HepG2 (cell line): ENCODE data around the gene HMBS. TPM values are rescaled to one million over a fixed set of nuclear protein-coding genes. Genes with fewer than 3 reads are reported as not detected.

Experiments
- ATM ChIP-seq: fragments of 450-650 bp; IDR thresholded peaks from 2 replicates; pipeline ENCODE4 v1.7.1; 2017; ENCODE audit warnings: mild to moderate bottlenecking, borderline replicate concordance
- CAMTA2 ChIP-seq: sonication (generic); formaldehyde crosslinking; IDR thresholded peaks from 2 replicates; pipeline ENCODE4 v1.4.0; 2020; ENCODE audit warnings: mild to moderate bottlenecking, missing genetic modification reagents, borderline replicate concordance
- CHCHD3 ChIP-seq: sonication (generic); formaldehyde crosslinking; IDR thresholded peaks from 2 replicates; pipeline ENCODE4 v1.8.0; 2022; ENCODE audit warnings: mild to moderate bottlenecking, missing genetic modification reagents, moderate library complexity
- HINFP ChIP-seq: sonication (generic); formaldehyde crosslinking; IDR thresholded peaks from 2 replicates; pipeline ENCODE4 v1.4.0; 2020; ENCODE audit warnings: low read depth, mild to moderate bottlenecking, missing genetic modification reagents
- HNRNPLL ChIP-seq: fragments of 200-400 bp; formaldehyde crosslinking; IDR thresholded peaks from 2 replicates; pipeline ENCODE4 v1.6.1; 2017; ENCODE audit warnings: mild to moderate bottlenecking, low read depth, low read length; ENCODE audit not compliant: poor library complexity, severe bottlenecking
- HOXA9 ChIP-seq: sonication (generic); formaldehyde crosslinking; IDR thresholded peaks from 2 replicates; pipeline ENCODE4 v1.8.1; 2022; ENCODE audit warnings: missing genetic modification reagents, mild to moderate bottlenecking, moderate library complexity, borderline replicate concordance
- KDM2A ChIP-seq: sonication (generic); formaldehyde crosslinking; IDR thresholded peaks from 2 replicates; pipeline ENCODE4 v1.4.0; 2020; ENCODE audit warnings: low read depth, missing genetic modification reagents, borderline replicate concordance
- MED1 ChIP-seq: sonication (generic); formaldehyde crosslinking; IDR thresholded peaks from 2 replicates; pipeline ENCODE4 v1.4.0; 2020; ENCODE audit warnings: missing genetic modification reagents
- PRDM10 ChIP-seq: sonication (generic); formaldehyde crosslinking; IDR thresholded peaks from 2 replicates; pipeline ENCODE4 v1.4.0; 2020; ENCODE audit warnings: low read depth, missing genetic modification reagents
- TOPORS ChIP-seq: sonication (generic); formaldehyde crosslinking; IDR thresholded peaks from 2 replicates; pipeline ENCODE4 v1.8.0; 2023; ENCODE audit warnings: mild to moderate bottlenecking, missing genetic modification reagents
- ZFAT ChIP-seq: sonication (generic); formaldehyde crosslinking; conservative IDR thresholded peaks from 2 replicates; pipeline ENCODE4 v1.8.1; 2023; ENCODE audit warnings: missing genetic modification reagents, inconsistent platforms
- ZNF446 ChIP-seq: sonication (generic); formaldehyde crosslinking; IDR thresholded peaks from 2 replicates; pipeline ENCODE4 v1.5.0; 2020; ENCODE audit warnings: mild to moderate bottlenecking, missing genetic modification reagents
- ZNF883 ChIP-seq: sonication (generic); formaldehyde crosslinking; IDR thresholded peaks from 2 replicates; pipeline ENCODE4 v1.5.1; 2020; ENCODE audit warnings: mild to moderate bottlenecking, missing genetic modification reagents; ENCODE audit errors: not compliant biosample characterization
- polyA plus RNA-seq, 8 experiments: library from polyadenylated mRNA; depleted of rRNA in 3 of 8; stranded (reverse) in 7 of 8; unstranded in 1 of 8; fragments of >200 nt; fragmentation: Illumina TruSeq in 4 of 8; extraction: Trizol in 4 of 8; gene quantifications; 2 replicates each; pipeline versions ENCODE4 v1.2.1 to v1.2.3, GENCODE V29; 2011 to 2016; ENCODE audit warnings: low read depth in 4 of 8, missing spikeins in 1 of 8, mixed read lengths in 1 of 8; ENCODE audit not compliant: insufficient read depth in 1 of 8
- total RNA-seq, 5 experiments: library from RNA; depleted of rRNA; stranded (reverse); fragments of >200 nt; fragmentation: Illumina TruSeq; extraction: Trizol; gene quantifications; 2 replicates each; pipeline ENCODE4 v1.2.3, GENCODE V29; 2016; ENCODE audit warnings: low read depth in 1 of 5
- TF ChIP-seq, protein P1 (sequence below): sonication (generic); formaldehyde crosslinking; IDR thresholded peaks from 2 replicates; pipeline ENCODE4 v1.8.0; 2022; ENCODE audit warnings: missing genetic modification reagents, mild to moderate bottlenecking, inconsistent platforms, borderline replicate concordance
- TF ChIP-seq, protein P2 (sequence below): sonication (generic); formaldehyde crosslinking; IDR thresholded peaks from 2 replicates; pipeline ENCODE4 v1.8.1; 2023; ENCODE audit warnings: mild to moderate bottlenecking, moderate library complexity, missing genetic modification reagents

Gene HMBS
- total and polyA plus RNA-seq, 2 of the 13 experiments (the other 11 are each of a cell fraction or from before 2014, with no cell fraction given), result 9.4 to 46.9 TPM

- TF ChIP-seq PRDM10 (CRISPR knock-in tag) (0 out of 2 replicates have a peak, but pooled peaks have one; percentile 22), ZNF883 (CRISPR knock-in tag) (no peak), MED1 (peak; percentile 60), KDM2A (CRISPR knock-in tag) (peak; percentile 96), HOXA9 (CRISPR knock-in tag) (no peak), ZFAT (CRISPR knock-in tag) (no peak), HNRNPLL (peak; percentile 72), HINFP (CRISPR knock-in tag) (0 out of 2 replicates have a peak, but pooled peaks have one; percentile 39), ATM (no peak), CAMTA2 (no peak), TOPORS (CRISPR knock-in tag) (0 out of 2 replicates have a peak, but pooled peaks have one; percentile 36), CHCHD3 (CRISPR knock-in tag) (no peak), ZNF446 (no peak)
- TF ChIP-seq, protein P1, sequence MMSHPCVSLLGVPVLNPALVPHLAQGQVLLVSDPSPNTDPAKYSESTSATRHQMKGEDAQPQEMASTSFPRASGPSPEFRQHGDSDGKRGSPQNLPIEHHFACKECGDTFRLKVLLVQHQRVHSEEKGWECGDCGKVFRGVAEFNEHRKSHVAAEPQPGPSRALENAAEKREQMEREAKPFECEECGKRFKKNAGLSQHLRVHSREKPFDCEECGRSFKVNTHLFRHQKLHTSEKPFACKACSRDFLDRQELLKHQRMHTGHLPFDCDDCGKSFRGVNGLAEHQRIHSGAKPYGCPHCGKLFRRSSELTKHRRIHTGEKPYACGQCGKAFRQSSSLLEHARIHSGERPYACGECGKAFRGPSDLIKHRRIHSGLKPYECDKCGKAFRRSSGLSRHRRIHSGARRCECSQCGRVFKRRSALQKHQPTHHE (CRISPR knock-in tag), result no peak
- TF ChIP-seq, protein P2, sequence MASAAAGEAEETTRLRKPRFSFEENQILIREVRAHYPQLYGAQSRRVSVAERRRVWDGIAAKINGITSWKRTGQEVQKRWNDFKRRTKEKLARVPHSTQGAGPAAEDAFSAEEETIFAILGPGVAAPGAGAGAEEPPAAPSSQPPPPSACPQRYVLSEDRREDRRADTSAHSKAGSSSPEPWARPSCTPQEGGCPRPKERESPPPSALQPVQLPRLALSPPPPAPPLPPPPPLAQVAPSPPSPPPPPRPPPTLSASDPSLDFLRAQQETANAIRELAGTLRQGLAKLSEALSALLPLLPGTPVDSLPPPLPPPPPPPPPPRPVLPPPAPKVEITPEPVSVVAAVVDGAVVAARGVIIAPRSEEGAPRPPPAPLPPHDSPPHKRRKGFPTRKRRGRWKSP (CRISPR knock-in tag), result peak; percentile 31; the same call in 1 of the 2 replicates
These were observed 17.1 kb upstream of the HMBS start, which contains the start of gene VPS11 (continued) for GRCh38 chr11:119067371-119068222.
